HCT116 (cell line): Measurements from ENCODE around the gene SEH1L. TPM values are rescaled to one million over a fixed set of nuclear protein-coding genes. Genes with fewer than 3 reads are reported as not detected.

Source experiments
- ATAC-seq: fragments of 200-7000 bp; cut with Tn5 transposase; 2 replicates; pipeline ENCODE4 v1.9.1; 2020; ENCODE audit warnings: mild to moderate bottlenecking, moderate library complexity
- BruUV-seq: library from RNA; stranded (reverse); fragments of 400-500 nt; replicated peaks from 2 replicates; lab custom pipeline; 2021; lab: Mats Ljungman, UMichigan
- CTCF ChIA-PET: fragments of 300-600 bp; sonication (Branson Sonifier 250); formaldehyde crosslinking; loops from one replicate; lab custom pipeline; 2021; ENCODE audit warnings: antibody characterized with exemption; lab: Charles Lee
- POLR2A ChIA-PET: fragments of 300-600, 350-600 bp; sonication (Branson Sonifier 250); formaldehyde crosslinking; loops from one replicate; lab custom pipeline; 2021; ENCODE audit warnings: antibody characterized with exemption; lab: Charles Lee
- RAD21 ChIA-PET, 2 experiments: fragments of 300-600 bp; sonication (Branson Sonifier 250); formaldehyde crosslinking; loops; one replicate each; lab custom pipeline; 2023; ENCODE audit warnings: low total read pairs in 2 of 2; ENCODE audit not compliant: uncharacterized antibody in 2 of 2, unreplicated experiment in 2 of 2, low non-redundant PET in 1 of 2; lab: Charles Lee
- DNase-seq: peaks from one replicate; pipeline ENCODE4 v3.0.0-alpha.2; 2010; ENCODE audit warnings: low read depth, low spot score
- H2AFZ ChIP-seq: fragments of 200-600 bp; shearing (Covaris generic), sonication (generic); 2 replicates; pipeline ENCODE4 v1.6.1; 2017; ENCODE audit warnings: low read depth, mixed run types, mixed read lengths, antibody characterized with exemption, low read length; ENCODE audit not compliant: poor library complexity, severe bottlenecking
- H3K27ac ChIP-seq: 2 replicates; pipeline ENCODE4 v1.5.1; 2012; ENCODE audit warnings: low read depth, low read length
- H3K27me3 ChIP-seq: fragments of 200-600 bp; sonication (generic); 2 replicates; pipeline ENCODE4 v1.6.1; 2016; ENCODE audit warnings: mixed run types, low read length, mixed read lengths; ENCODE audit not compliant: insufficient read depth
- H3K36me3 ChIP-seq, 2 experiments: fragments of 200-500 bp in 1 of 2; fragments of 200-600 bp in 1 of 2; sonication (Bioruptor generic) in 1 of 2; sonication (generic) in 1 of 2; 2 replicates each; pipeline versions ENCODE4 v1.5.1 to v1.6.1; 2014 to 2016; ENCODE audit warnings: low read length in 2 of 2, inconsistent platforms in 1 of 2, mixed read lengths in 1 of 2, mixed run types in 1 of 2; ENCODE audit not compliant: insufficient read depth in 2 of 2, control insufficient read depth in 1 of 2
- H3K4me1 ChIP-seq, 2 experiments: fragments of 200-600 bp in 1 of 2; sonication (generic) in 1 of 2; 2 replicates each; pipeline versions ENCODE4 v1.5.1 to v1.6.1; 2012 to 2017; ENCODE audit warnings: low read length in 2 of 2, inconsistent platforms in 1 of 2, mild to moderate bottlenecking in 1 of 2, mixed read lengths in 1 of 2, mixed run types in 1 of 2, moderate library complexity in 1 of 2; ENCODE audit not compliant: insufficient read depth in 2 of 2, control insufficient read depth in 1 of 2
- H3K4me2 ChIP-seq: fragments of 200-600 bp; sonication (generic); 2 replicates; pipeline ENCODE4 v1.6.1; 2017; ENCODE audit warnings: mixed run types, low read length, mixed read lengths
- H3K4me3 ChIP-seq, 2 experiments: fragments of 200-600 bp in 1 of 2; sonication (generic) in 1 of 2; replicated peaks in 1 of 2; 2 replicates each; pipeline ENCODE4 v1.5.1; 2011 to 2016; ENCODE audit warnings: low read length in 2 of 2, control low read depth in 1 of 2, low read depth in 1 of 2, mild to moderate bottlenecking in 1 of 2, mixed read lengths in 1 of 2, mixed run types in 1 of 2
- H3K79me2 ChIP-seq: fragments of 200-600 bp; sonication (generic); 2 replicates; pipeline ENCODE4 v1.6.1; 2017; ENCODE audit warnings: mild to moderate bottlenecking, mixed run types, low read length, moderate library complexity, mixed read lengths; ENCODE audit not compliant: insufficient read depth
- H3K9ac ChIP-seq: fragments of 200-600 bp; sonication (generic); 2 replicates; pipeline ENCODE4 v1.6.1; 2016; ENCODE audit warnings: low read length, mixed read lengths
- H3K9me2 ChIP-seq: fragments of 200-600 bp; sonication (generic), shearing (Covaris generic); 2 replicates; pipeline ENCODE4 v1.6.1; 2017; ENCODE audit warnings: mixed run types, mild to moderate bottlenecking, moderate library complexity; ENCODE audit not compliant: insufficient read depth
- H3K9me3 ChIP-seq, 2 experiments: fragments of 200-500 bp in 1 of 2; fragments of 200-600 bp in 1 of 2; sonication (Bioruptor generic) in 1 of 2; sonication (generic) in 1 of 2; 2 replicates each; pipeline ENCODE4 v1.6.1; 2014 to 2017; ENCODE audit warnings: low read length in 2 of 2, mixed read lengths in 2 of 2, inconsistent platforms in 1 of 2, low read depth in 1 of 2, mild to moderate bottlenecking in 1 of 2, mixed run types in 1 of 2, moderate library complexity in 1 of 2; ENCODE audit not compliant: control insufficient read depth in 1 of 2, insufficient read depth in 1 of 2
- H4K20me1 ChIP-seq: fragments of 200-600 bp; sonication (generic), shearing (Covaris generic); 2 replicates; pipeline ENCODE4 v1.6.1; 2017; ENCODE audit warnings: mixed run types, mild to moderate bottlenecking, moderate library complexity; ENCODE audit not compliant: insufficient read depth
- ATF3 ChIP-seq: IDR thresholded peaks from 2 replicates; pipeline ENCODE4 v1.6.1; 2012
- EZH2 ChIP-seq: fragments of 200-600 bp; sonication (generic); IDR thresholded peaks from 2 replicates; pipeline ENCODE4 v1.6.1; 2017; ENCODE audit warnings: antibody characterized with exemption, mixed run types
- REST ChIP-seq: IDR thresholded peaks from 2 replicates; pipeline ENCODE4 v1.6.1; 2012; ENCODE audit warnings: low read depth
- SRF ChIP-seq: IDR thresholded peaks from 2 replicates; pipeline ENCODE4 v1.6.1; 2012; ENCODE audit warnings: low read depth
- ZFX ChIP-seq: fragments of 450-650 bp; IDR thresholded peaks from 2 replicates; pipeline ENCODE4 v1.6.1; 2017
- intact Hi-C: fragments of 100-400 bp; cut with micrococcal nuclease; formaldehyde crosslinking; loops from 2 replicates; pipeline ENCODE4 v1.10.0; 2022
- total RNA-seq: library from RNA; stranded (reverse); gene quantifications from one replicate; pipeline ENCODE4 v1.2.1, GENCODE V29; 2021; ENCODE audit not compliant: unreplicated experiment

Gene SEH1L
- total RNA-seq, 1 experiment from 2014 or later: 83.7 TPM

GRCh38 chr18:13025233-13025632 is 77.4 kb downstream of the SEH1L start:
- H2AFZ ChIP-seq: no peak overlapping the region

More at GRCh38 chr18:13025233-13025632, 77.4 kb downstream of the SEH1L start:
- H3K79me2 ChIP-seq: peaks cover 68% of the 10 kb centered on the region
- H4K20me1 ChIP-seq: no peaks in the 10 kb centered on the region
- TF ChIP-seq EZH2: no peak
- no peak for TF ChIP-seq SRF
- no peak for TF ChIP-seq REST
- no peak for TF ChIP-seq ATF3
- no peak for TF ChIP-seq ZFX
- no peaks in the 10 kb centered on the region for H3K27me3 ChIP-seq
- intact Hi-C loops: no loop called here
- ChIA-PET RAD21 (no interaction called here), POLR2A (no interaction called here), CTCF (no interaction called here)
- H3K4me1 ChIP-seq: no peaks in the 10 kb centered on the region
- H3K9me2 ChIP-seq: no peaks in the 10 kb centered on the region
- no peak overlapping the region for H3K27ac ChIP-seq
- BruUV-seq: no TSS peak
- peaks cover 9 to 30% of the 10 kb centered on the region in 2 experiments for H3K36me3 ChIP-seq
- DNase-seq (no peak), ATAC-seq (no peak)
- no peaks in the 10 kb centered on the region for H3K9me3 ChIP-seq
- H3K9ac ChIP-seq: no peak overlapping the region
- H3K4me2 ChIP-seq: no peak overlapping the region
- H3K4me3 ChIP-seq: no peak overlapping the region
